ENCODE results near the gene TOMM6. TPM values are rescaled to one million over a fixed set of nuclear protein-coding genes. Genes with fewer than 3 reads are reported as not detected.
"Not testable (repeated sequence)": the region's sequence is repeated elsewhere in the genome, so short reads cannot be mapped to it uniquely, and the experiment has no call there.

TOMM6 gene
- total RNA-seq, 1 experiment from 2014 or later, result 142 TPM

GRCh38 chr6:41759106-41759904 lies 28.2 kb upstream of the TOMM6 start:
- H3K4me3 ChIP-seq (ENCODE audit: low read length), result no peak overlapping the region
- H3K27ac ChIP-seq (ENCODE audit: low read length), result no peak overlapping the region
- DNase-seq (no peak), ATAC-seq (no peak)
- H4K20me1 ChIP-seq (ENCODE audit: low read length), result no peaks in the 10 kb centered on the region
- CTCF ChIA-PET, result no interaction called here
- H2AFZ ChIP-seq (ENCODE audit: low read length), result no peak overlapping the region
- intact Hi-C loops (cut with micrococcal nuclease), result no loop called here
- no peaks in the 10 kb centered on the region for H3K9me2 ChIP-seq (replicated peaks; ENCODE audit: low read length)
- H3K36me3 ChIP-seq (ENCODE audit: low read depth, low read length), result no peaks in the 10 kb centered on the region
- POLR2A ChIA-PET (ENCODE audit: unreplicated experiment), result no interaction called here
- no peaks in the 10 kb centered on the region for H3K27me3 ChIP-seq (ENCODE audit: low read length)
- H3K9me3 ChIP-seq (ENCODE audit: low read length), result no peaks in the 10 kb centered on the region
- no peaks in the 10 kb centered on the region for H3K4me1 ChIP-seq (ENCODE audit: insufficient read depth, low read length)
- H3K4me2 ChIP-seq (ENCODE audit: low read length), result no peak overlapping the region
- no peak for TF ChIP-seq CTCF (conservative IDR thresholded peaks at IDR 0.05; ENCODE audit: low read depth, low read length)
- no peak for TF ChIP-seq EZH2phosphoT487 (IDR thresholded peaks at IDR 0.05; ENCODE audit: borderline replicate concordance, low read length)
- TF ChIP-seq EZH2 (IDR thresholded peaks at IDR 0.05; ENCODE audit: low read length, unreplicated experiment), result no peak
- H3K79me2 ChIP-seq (ENCODE audit: low read length), result no peaks in the 10 kb centered on the region
- H3K9ac ChIP-seq (ENCODE audit: low read length), result no peak overlapping the region
- H3F3A ChIP-seq (ENCODE audit: low read length, unreplicated experiment), result no peaks in the 10 kb centered on the region
- no TSS peak for BruUV-seq (replicated peaks)

GRCh38 chr6:41759905-41760579 lies 27.5 kb upstream of the TOMM6 start:
- no peaks in the 10 kb centered on the region for H3K27me3 ChIP-seq (ENCODE audit: low read length)
- H3K4me1 ChIP-seq (ENCODE audit: insufficient read depth, low read length), result no peaks in the 10 kb centered on the region
- no peak overlapping the region for H3K4me2 ChIP-seq (ENCODE audit: low read length)
- no peak overlapping the region for H2AFZ ChIP-seq (ENCODE audit: low read length)
- H3K9ac ChIP-seq (ENCODE audit: low read length), result no peak overlapping the region
- no peaks in the 10 kb centered on the region for H3K9me3 ChIP-seq (ENCODE audit: low read length)
- no peaks in the 10 kb centered on the region for H3K9me2 ChIP-seq (replicated peaks; ENCODE audit: low read length)
- TF ChIP-seq CTCF (conservative IDR thresholded peaks at IDR 0.05; ENCODE audit: low read depth, low read length) (no peak), EZH2 (IDR thresholded peaks at IDR 0.05; ENCODE audit: low read length, unreplicated experiment) (no peak), EZH2phosphoT487 (IDR thresholded peaks at IDR 0.05; ENCODE audit: borderline replicate concordance, low read length) (no peak)
- DNase-seq, result no peak
- intact Hi-C loops (cut with micrococcal nuclease), result no loop called here
- no peaks in the 10 kb centered on the region for H4K20me1 ChIP-seq (ENCODE audit: low read length)
- ATAC-seq, result no peak
- BruUV-seq (replicated peaks), result no TSS peak
- ChIA-PET POLR2A (ENCODE audit: unreplicated experiment) (no interaction called here), CTCF (no interaction called here)
- H3K79me2 ChIP-seq (ENCODE audit: low read length), result no peaks in the 10 kb centered on the region
- H3K4me3 ChIP-seq (ENCODE audit: low read length), result no peak overlapping the region
- no peaks in the 10 kb centered on the region for H3K36me3 ChIP-seq (ENCODE audit: low read depth, low read length)
- H3F3A ChIP-seq (ENCODE audit: low read length, unreplicated experiment), result no peaks in the 10 kb centered on the region
- H3K27ac ChIP-seq (ENCODE audit: low read length), result no peak overlapping the region

GRCh38 chr6:41763470-41763869 lies 24.0 kb upstream of the TOMM6 start:
- H3K4me1 ChIP-seq (ENCODE audit: insufficient read depth, low read length), result peaks cover 16% of the 10 kb centered on the region
- no peaks in the 10 kb centered on the region for H3K27me3 ChIP-seq (ENCODE audit: low read length)
- H3K9me3 ChIP-seq (ENCODE audit: low read length), result no peaks in the 10 kb centered on the region
- intact Hi-C loops (cut with micrococcal nuclease), result no loop called here
- no peak overlapping the region for H3K9ac ChIP-seq (ENCODE audit: low read length)
- no peak overlapping the region for H3K4me3 ChIP-seq (ENCODE audit: low read length)
- no peaks in the 10 kb centered on the region for H3K79me2 ChIP-seq (ENCODE audit: low read length)
- no peak overlapping the region for H3K4me2 ChIP-seq (ENCODE audit: low read length)
- ChIA-PET POLR2A (ENCODE audit: unreplicated experiment) (no interaction called here), CTCF (no interaction called here)
- no peaks in the 10 kb centered on the region for H3K36me3 ChIP-seq (ENCODE audit: low read depth, low read length)
- no peak for TF ChIP-seq EZH2 (IDR thresholded peaks at IDR 0.05; ENCODE audit: low read length, unreplicated experiment)
- TF ChIP-seq EZH2phosphoT487 (IDR thresholded peaks at IDR 0.05; ENCODE audit: borderline replicate concordance, low read length), result no peak
- TF ChIP-seq CTCF (conservative IDR thresholded peaks at IDR 0.05; ENCODE audit: low read depth, low read length), result no peak
- no peaks in the 10 kb centered on the region for H4K20me1 ChIP-seq (ENCODE audit: low read length)
- ATAC-seq, result no peak
- H3K9me2 ChIP-seq (replicated peaks; ENCODE audit: low read length), result no peaks in the 10 kb centered on the region
- H3K27ac ChIP-seq (ENCODE audit: low read length), result no peak overlapping the region
- H2AFZ ChIP-seq (ENCODE audit: low read length), result no peak overlapping the region
- H3F3A ChIP-seq (ENCODE audit: low read length, unreplicated experiment), result no peaks in the 10 kb centered on the region
- BruUV-seq (replicated peaks), result no TSS peak
- no peak for DNase-seq

DNA sequence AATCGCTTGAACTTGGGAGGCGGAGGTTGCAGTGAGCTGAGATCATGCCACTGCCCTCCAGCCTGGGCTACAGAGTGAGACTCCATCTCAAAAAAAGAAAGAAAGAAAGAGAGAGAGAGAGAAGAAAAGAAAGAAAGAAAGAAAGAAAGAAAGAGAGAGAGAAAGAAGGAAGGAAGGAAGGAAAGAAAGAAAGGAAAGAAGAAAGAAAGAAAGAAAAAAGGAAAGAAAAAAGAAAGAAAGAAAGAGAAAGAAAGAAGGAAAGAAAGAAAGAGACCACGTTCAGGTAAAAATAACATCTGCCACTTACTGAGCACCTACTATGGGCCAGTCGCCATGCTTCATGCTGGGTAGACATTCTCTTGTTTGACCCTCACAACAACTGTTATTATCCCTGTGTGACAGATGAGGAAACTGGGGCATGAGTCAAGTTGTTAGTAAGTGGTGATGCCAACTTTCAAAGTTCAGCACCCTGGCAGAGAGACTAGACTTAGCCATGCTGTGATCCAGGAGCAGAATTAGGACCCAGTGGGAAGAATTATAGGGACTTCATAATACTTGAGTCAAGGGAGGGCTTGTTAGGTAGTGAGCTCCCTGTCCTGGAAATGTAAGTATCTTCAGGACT lies 21.3 kb upstream of the TOMM6 start:
- peaks cover 16% of the 10 kb centered on the region for H3K4me1 ChIP-seq (ENCODE audit: insufficient read depth, low read length)
- H3K27me3 ChIP-seq (ENCODE audit: low read length); H4K20me1 ChIP-seq (ENCODE audit: low read length); H3K27ac ChIP-seq (ENCODE audit: low read length); ATAC-seq; BruUV-seq (replicated peaks); H3K79me2 ChIP-seq (ENCODE audit: low read length); H3K4me2 ChIP-seq (ENCODE audit: low read length); DNase-seq; intact Hi-C loops (cut with micrococcal nuclease); H3K36me3 ChIP-seq (ENCODE audit: low read depth, low read length); H2AFZ ChIP-seq (ENCODE audit: low read length); H3K4me3 ChIP-seq (ENCODE audit: low read length); CTCF ChIA-PET; H3K9me2 ChIP-seq (replicated peaks; ENCODE audit: low read length); H3K9me3 ChIP-seq (ENCODE audit: low read length); POLR2A ChIA-PET (ENCODE audit: unreplicated experiment); H3K9ac ChIP-seq (ENCODE audit: low read length); H3F3A ChIP-seq (ENCODE audit: low read length, unreplicated experiment): not testable (repeated sequence)
